Activated CD4-positive, alpha-beta T cell treated with anti-CD3 and anti-CD28 coated beads, Interleukin-10, Interleukin-2, amounts not matched to agents 100 ng/mL and 50 ng/mL, durations not matched to agents 16 hours and 8 hours (primary cell): ENCODE results near the gene TIMM8B.
"Not testable (repeated sequence)": the region's sequence is repeated elsewhere in the genome, so short reads cannot be mapped to it uniquely, and the experiment has no call there.

ENCODE experiments used
- DNase-seq: peaks from one replicate; pipeline ENCODE4 v3.0.0-alpha.2; 2020

Gene TIMM8B, protein sequence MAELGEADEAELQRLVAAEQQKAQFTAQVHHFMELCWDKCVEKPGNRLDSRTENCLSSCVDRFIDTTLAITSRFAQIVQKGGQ

DNA sequence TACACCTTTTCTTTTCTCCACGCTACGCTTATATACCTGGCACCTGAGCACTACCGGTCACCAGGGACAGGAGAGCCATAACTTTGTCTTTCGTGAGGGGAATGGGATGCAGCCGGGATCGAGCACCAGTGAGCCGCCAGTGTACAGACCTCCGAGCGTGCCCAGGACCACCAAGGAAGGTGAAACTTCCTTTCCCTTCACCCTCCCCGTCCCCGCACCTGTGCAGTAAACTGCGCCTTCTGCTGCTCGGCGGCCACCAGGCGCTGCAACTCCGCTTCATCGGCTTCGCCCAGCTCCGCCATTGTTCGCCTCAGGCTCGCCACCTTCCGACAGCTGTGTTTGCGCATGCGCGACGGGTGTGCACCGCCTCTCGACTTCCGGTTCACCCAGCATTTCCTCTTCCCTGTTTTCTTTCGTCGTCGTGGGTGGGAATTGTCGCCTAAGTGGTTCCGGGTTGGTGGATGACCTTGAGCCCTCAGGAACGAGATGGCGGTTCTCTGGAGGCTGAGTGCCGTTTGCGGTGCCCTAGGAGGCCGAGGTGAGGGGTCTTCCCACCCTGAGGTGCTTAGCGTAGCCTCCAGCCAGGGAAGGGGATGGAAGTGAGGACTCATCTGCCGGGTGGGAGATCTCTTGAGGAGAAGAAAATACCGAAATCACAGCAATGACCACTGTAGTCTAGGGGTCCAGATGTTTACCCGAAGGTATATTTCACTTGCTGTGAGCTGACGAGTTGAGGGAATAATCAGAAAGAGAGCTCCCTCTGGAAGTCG lies at the start of gene TIMM8B, which contains the start of gene SDHD:
Gene TIMM8B, minus strand, starts transcription at position 335 of the 770 bp plus-strand sequence. Its CDS starts 33 bp downstream, at position 302.
Gene SDHD, plus strand, starts transcription at position 452 of the 770 bp plus-strand sequence. Its CDS starts 35 bp downstream, at position 487.
- DNase-seq = peak; percentile 98

DNA sequence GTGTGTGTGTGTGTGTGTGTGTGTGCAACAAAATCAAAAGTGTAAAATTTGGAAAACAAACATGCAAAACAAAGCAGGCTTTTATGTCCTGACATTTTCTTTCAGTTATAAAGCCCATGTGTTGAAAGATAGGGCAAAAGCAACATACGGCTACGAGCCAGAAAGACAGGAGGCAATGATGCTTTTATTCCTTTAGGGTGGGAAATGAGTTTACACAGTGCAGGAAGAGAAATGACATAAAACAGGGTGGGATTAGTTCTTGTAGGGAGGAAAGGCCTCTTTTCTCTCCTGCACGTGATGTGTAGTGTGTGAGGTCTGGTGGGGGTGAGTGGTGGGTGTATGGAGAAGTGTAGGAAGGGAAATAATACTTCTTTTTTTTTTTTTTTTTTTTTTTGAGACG lies 47.9 kb upstream of the TIMM8B start:
- DNase-seq = no peak

DNA sequence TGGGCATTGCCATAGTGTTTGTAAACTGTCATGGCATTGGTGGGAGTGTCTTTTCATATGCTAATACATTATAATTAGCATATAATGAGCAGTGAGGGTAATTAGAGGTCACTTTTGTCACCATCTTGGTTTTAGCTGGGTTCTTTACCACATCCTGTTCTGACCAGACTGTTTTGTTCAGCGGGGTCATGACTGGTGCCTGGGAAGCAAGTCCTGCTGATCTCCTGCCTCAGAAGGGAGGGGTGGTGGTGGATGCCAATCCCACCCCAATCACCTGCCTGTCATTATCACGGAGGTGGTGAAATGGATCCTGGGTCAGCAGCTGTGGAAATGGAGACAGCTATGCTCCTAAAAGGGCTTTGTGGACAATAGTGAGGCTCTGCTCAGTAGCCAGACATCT lies 46.2 kb upstream of the TIMM8B start:
- DNase-seq = no peak

DNA sequence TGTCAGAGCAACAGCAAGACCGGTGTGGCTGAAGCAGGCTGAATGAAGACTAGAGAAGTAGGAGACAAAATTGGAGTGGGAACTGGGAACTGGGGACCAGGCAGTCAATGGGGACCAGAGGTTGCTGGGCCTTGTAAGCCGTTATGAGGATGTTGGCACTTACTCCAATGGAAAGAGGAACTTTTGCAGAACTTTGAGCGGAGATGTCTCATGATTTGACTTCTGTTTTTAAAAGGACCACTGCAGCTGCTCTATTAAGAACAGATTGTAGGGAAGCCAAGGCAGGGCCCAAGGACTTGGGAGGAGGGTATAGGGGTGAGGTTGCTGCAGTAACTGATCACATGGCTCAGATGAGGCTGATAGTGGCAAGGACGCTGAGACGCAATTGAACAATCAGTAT lies 43.1 kb upstream of the TIMM8B start:
- no peak for DNase-seq

DNA sequence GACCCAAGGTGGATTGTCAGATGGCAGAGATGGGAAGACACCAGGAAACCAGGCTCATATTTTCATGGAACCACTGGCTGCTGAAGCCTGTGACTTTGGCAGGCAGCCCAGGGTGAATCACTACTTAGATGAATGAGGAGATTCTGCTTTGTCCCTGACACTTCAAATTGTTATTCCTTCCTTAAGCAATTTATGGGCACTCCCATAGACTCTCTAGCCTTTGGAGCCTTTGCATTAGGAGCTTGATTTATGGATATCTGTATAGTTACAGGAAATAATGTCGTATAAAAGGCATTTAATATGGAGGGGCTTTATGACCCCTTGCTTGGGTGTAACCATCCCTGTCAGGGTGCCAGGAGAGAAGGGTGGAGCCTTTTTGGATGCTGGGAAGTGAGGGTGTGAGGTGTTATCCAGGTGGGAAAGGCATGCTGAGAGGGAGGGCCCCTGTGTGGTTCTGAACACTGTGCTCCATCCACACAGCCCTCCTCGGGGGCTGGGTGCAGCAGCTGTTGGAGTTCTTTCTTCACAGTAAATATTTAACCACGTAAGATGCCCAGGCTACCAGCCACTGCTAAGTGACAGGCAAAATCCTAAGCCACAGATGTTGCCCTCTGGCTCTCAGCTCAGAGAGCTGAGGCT lies 42.0 kb upstream of the TIMM8B start:
- no peak for DNase-seq

DNA sequence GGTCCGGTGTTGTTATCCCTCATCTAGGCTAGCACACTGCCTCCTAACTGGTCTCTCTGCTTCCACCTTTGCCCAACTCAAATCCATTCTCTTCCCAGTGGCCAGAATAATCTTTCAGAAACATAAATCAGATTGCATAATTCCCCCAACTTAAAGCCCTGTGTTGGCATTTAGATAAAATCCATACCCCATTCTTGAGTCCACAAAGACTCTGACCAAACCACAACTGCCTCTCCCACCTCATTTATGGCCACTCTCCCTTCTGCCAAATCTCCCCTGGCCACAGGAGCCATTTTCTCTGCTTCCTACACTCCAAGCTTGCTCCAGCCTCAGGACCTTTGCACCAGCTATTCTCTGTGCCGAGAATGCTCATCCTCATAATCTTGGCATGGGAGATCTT lies 40.5 kb upstream of the TIMM8B start:
- DNase-seq = no peak

DNA sequence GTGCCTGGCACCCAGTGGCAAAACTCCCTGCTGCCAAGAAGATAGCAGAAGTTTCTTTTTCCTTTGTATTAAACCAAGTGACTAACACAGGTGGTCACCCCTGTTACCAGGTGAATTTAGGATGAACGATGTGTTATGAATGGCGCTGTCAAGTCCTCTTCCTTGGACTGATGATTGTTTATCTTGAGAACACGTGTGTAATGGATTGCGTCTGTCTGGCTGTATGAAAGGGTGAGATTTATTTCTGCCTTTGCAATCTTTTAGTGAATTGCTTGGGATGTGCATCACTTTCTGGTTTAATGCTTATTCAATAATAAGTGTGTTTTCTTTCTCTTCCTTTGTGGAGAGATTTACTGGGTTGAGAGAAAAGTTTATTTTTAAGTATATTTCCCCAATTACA lies 36.6 kb upstream of the TIMM8B start:
- DNase-seq = no peak

DNA sequence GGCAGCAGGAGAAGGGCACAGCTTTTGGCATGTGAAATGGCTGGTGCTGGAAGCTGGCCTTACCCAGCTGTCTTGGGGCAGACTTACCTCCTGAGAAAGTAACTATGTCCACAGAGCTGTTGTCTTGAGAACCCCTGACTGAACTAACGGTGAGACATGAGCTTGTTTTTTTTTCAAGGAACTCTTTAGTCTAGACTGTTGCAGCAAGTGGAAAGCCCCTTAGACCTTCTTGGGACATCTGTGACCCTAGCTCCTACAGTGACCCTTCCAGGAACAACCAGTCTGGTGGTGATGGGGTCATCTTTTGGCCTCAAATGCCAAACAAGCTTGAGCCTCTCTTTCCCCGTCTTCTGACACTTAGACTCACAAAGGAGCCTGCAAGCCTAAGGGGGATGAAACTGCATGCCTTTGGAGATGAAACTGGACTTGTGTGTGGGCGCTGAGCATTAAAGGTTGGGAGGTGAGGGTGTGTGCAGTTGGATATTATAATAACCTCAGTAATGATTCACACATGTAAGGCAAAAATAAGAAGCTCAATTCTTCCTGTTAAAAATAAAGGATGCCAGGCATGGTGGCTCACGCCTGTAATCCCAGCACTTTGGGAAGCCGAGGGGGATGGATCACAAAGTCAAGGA lies 35.5 kb upstream of the TIMM8B start:
- no peak for DNase-seq

DNA sequence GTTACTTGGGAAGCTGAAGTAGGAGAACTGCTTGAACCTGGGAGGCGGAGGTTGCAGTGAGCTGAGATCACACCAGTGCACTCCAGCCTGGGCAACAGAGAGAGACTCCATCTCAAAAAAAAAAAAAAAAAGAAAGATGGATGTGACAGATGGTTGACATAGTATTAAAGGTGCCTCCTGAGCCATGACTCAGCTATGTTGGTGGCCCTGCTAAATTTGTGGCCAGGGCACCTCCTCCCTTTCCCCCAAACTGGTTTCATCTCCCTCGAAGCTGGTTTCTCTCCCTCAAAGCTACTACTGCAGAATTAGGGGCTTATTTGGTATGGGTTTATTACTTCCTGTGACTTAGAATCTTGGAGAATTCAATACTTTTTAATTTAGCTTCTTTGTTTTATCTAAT lies 31.6 kb upstream of the TIMM8B start:
- DNase-seq = peak; percentile 50

DNA sequence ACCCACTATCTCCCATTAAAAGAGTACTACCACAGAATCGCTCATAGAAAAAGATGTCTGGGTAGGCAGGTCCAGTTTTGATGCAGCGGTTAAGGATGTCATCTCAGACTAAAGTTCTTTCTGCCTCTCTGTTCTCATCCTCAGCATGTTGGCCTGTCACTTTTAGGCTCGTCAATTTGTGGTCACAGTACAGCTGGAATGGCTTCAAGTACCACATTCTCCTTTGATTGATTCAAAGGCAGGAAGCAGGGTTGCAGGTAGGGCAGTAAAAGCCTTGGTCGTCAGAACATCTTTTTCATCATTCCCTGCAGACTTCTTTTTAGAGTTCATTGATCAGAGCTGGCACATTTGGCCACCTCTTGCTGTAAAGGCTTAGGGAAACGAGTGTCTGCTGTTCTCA lies 28.8 kb upstream of the TIMM8B start:
- DNase-seq = no peak

DNA sequence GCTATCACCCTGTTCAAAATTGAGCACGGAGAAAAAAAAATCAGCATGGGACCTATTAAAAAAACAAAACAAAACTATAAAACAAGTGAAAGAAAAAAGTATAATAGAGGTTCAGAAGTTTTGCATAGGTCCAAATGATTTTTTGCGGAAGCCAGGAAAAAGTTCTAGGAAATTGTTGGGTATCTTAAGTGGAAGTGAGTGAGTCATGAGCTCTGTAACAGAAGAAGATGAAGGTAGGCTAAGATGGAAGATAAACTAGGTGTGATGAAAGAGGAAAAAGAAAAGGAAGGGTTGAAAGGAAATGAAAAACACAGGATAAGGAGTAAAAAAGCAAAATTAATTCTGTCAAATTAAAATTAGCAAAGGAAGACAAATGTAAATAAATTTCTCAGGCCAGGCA lies 27.9 kb upstream of the TIMM8B start:
- no peak for DNase-seq

DNA sequence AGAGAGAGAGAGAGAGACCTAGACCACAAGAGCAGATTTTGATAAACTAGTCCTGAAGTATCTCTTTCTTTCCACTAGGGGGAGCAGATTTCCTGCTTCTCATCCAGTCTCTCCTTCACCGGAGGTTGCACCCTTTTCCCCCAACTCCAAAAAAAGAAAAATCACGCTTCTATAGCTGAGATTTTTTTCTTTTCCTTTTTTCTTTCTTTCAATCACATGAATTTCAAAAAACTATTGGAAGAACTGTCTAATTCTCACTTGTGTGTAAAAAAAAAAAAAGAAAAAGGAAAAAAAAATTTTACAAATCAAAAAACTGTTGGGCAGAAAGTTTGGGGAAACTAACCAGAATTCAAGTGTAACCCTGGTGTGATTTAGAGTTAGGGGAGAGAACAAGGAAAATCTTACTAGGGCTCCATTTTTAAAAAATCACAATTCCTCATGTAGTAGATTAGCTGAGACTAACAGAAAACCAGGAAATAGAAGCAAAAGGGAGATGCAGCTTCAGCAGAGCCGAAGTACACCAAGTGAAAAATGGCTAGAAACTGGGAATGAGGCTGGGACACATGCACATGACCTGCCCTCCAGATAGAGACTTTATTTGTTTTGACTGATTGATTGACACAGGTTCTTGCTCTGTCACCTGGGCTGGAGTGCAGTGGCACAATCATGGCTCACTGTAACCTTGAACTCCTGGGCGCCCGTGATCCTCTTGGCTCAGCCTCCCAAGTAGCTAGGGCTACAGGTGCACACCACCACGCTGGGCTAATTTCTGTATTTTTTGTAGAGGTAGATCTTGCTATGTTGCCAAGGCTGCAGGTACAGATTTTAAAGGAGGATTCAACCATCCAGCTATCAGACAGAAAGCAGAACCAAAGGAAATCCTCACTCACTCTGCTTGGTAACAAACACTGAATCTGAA lies 27.2 kb upstream of the TIMM8B start:
- DNase-seq = peak; percentile 62

DNA sequence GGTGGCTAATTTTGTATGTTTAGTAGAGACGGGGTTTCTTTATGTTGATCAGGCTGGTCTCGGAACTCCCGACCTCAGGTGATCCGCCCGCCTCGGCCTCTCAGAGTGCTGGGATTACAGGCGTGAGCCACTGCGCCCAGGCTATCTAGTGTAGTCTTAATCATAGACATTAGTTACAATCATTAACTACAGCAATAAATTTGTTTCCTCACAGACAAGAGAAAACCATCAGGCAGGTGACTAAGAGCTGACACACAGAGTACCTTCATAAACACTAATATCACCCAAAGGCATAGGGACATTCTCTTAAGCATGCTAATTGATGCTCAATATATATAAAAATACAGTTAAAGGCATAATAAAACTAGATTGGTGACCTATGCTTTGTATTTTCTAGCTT lies 19.5 kb upstream of the TIMM8B start:
- DNase-seq = no peak

DNA sequence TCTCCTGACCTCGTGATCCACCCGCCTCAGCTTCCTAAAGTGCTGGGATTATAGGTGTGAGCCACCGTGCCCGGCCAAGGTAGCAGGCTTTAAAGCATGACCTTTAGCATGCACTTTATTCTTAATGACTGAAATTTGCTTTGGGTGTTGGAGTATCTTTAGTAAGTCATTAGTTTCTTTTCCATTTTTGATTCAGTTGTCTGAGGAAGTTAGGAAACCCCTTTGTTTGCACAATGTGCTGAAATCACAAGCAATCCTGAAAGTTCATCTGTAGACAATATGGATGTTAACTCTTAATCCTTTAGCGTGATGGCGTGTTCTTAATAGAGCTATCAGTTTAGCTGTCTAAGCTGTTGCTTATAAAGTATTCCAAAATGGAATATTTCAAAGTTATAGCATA lies 16.9 kb upstream of the TIMM8B start:
- DNase-seq = no peak

DNA sequence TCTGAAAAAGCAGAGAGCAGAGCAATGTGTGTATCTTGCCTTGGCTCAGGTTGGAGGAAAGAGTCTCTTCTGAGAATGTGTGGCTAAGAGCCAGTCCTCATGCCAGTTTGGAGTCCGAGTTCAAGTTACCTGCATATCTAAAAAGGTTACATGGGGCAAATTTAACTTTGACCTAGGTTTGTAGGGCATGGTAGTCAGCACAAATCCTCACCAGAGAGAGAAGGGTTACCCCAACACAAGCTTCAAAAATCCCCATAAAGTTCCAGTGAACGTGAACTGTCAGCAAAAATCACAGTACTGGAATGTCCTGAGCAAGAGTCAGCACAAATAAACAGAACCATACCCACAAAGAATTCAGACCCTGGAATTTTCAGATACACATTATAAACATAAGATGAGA lies 13.9 kb upstream of the TIMM8B start:
- no peak for DNase-seq

DNA sequence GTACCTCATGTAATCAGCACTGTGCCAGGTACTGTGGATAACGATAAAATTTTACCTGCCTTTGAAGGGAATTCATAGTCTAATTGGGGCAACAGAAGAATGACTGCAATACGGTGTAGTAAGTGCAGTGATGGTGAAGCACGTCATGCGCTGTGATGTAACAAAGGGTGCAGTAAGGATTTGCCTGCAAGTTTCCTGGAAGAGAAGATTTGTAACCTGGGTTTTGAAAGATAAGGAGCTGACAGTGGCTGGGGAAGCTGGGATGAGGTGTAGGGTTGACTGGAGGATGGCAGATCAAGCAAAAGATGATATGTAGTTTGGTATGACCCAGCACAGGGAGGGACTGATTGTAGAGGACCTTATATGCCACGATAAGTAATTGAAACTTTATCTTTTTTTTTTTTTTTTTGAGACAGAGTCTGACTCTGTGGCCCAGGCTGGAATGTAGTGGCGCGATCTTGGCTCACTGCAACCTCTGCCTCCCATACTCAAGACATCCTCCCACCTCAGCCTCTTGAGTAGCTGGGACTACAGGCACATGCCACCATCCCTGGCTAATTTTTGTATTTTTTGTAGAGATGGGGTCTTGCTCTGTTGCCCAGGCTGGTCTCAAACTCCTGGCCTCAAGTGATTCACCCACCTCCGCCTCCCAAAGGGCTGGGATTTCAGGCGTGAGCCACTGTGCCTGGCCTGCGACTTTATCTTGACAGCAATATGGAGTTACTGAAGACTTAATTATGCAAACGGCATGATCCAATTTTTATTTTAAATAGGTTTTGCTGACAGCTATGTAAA lies 11.4 kb upstream of the TIMM8B start:
- DNase-seq = no peak

DNA sequence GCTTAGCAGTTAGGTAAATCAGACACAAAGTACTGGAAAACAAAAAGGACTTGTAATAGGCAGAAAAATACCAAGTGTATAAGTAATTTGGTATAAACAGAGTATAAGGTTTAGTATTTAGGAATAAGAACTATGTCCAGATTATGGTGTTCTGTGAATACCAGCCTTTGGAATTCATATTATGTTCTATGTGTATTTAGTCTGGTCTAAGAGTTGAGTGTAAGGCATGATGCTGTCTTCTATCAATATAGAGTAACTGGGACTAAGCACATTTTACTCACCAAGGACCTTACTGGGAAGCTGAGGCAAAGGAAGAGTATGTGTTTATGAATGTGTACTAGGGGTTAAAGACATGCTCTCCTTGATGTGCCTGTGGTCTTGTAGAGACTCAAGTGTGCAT lies 9.6 kb upstream of the TIMM8B start:
- DNase-seq = no peak

DNA sequence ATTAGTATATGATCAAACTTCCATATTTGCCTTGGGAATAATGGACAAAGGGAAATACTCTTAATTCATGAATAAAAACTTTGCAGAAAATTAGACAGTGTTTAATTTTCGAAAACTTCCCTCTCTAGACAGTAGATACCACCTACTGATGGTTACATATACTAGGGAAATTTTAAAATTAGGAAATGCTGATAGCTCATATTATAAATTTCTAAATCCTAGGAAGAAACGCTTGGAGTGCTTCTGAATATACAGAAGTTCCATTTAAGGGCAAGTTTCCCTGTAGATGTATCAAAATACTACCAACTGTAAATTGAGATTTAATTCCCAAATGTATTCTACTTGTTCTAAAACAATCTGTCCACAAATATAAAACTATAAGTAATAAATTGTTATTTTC lies 8.7 kb upstream of the TIMM8B start:
- not testable (repeated sequence) for DNase-seq

DNA sequence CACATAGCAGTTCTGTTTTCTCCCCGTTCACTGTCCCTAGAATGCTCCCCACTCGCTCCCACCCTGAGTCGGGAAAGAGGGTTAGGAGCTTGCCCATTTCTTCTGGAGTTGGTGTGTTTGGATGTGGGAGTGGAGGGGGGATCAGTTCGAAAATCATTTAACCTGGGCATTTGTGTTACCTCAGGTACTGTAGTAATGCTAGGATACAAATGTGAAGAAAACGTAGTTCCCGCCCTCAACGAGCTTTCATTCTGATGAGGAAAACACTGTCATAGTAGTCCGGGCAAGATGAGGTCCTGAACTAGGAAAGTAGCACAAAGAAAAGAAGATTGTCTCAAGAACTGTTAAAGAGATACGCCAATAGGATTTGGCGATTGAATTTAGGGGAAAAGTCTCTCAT lies 656 bp upstream of the TIMM8B start:
- DNase-seq = no peak

DNA sequence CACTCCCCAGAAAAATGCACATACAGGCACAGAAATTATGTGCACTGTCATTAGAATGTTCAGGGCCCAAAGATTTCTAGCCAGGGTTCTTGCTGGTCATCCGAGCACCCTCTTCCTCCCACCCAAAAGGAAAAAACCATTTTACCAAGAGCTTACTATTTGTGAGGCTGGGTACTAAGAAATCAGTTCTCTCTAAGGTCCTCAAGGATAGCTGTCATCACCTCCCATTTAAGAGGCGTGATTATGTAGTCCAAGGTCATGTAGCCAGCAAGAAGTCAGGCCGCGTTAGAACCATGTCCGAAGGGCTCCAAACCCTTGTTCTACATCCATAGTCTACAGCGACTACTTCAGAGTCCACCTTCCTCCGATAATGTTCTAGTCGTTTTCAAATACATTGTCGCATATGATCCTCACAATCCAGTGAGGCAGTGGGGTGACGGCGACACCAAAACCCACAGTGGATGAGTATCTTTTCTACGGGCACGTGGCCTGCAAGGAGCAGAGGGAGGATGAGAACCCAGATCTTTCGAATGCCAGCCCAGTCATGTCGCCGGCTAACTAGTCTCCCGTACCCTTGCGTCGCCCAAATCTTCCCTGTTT lies 634 bp downstream of the TIMM8B start:
- peak; percentile 55 for DNase-seq

DNA sequence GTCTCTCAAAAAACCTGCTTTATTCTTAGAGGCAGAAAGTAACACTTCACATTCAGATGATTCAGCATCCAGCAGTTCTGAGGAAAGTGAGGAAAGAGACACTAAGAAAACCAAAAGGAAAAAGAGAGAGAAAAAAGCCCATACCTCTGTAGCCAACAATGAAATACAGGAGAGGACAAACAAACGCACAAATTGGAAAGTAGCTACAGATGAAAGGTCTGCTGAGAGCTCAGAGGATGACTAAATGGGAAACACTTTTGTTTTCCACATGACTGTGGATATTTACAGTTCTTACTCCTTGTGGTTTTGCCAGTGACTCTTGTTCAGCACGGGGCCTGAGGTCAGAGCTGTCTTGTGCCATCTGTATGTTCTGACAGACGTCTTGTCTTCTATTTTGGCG lies 3.8 kb downstream of the TIMM8B start:
- peak; percentile 86 for DNase-seq
